PC-9 (cell line): Measurements from ENCODE around the gene UBASH3A. TPM values are rescaled to one million over a fixed set of nuclear protein-coding genes. Genes with fewer than 3 reads are reported as not detected.

Experiments
- BruUV-seq: library from RNA; stranded (reverse); fragments of 400-500 nt; replicated peaks from 2 replicates; lab custom pipeline; 2021; lab: Mats Ljungman, UMichigan
- CTCF ChIA-PET: fragments of 300-600 bp; sonication (Branson Sonifier 250); formaldehyde crosslinking; loops from one replicate; lab custom pipeline; 2022; ENCODE audit warnings: antibody characterized with exemption; lab: Charles Lee
- POLR2A ChIA-PET: fragments of 300-600 bp; sonication (Branson Sonifier 250); formaldehyde crosslinking; loops from one replicate; lab custom pipeline; 2022; ENCODE audit warnings: antibody characterized with exemption; ENCODE audit not compliant: unreplicated experiment; lab: Charles Lee
- DNase-seq, 2 experiments: peaks; one replicate each; pipeline versions ENCODE4 v3.0.0 to v3.0.0-alpha.2; 2015 to 2022; ENCODE audit warnings: mixed read lengths in 1 of 2
- H2AFZ ChIP-seq: fragments of 200-600 bp; sonication (generic); 2 replicates; pipeline ENCODE4 v1.8.1; 2017; ENCODE audit warnings: antibody characterized with exemption
- H3F3A ChIP-seq: fragments of 200-600 bp; sonication (generic); 2 replicates; pipeline ENCODE4 v1.8.1; 2017; ENCODE audit warnings: antibody characterized with exemption, mild to moderate bottlenecking, low read depth; ENCODE audit not compliant: insufficient read depth
- H3K27ac ChIP-seq: fragments of 200-600 bp; sonication (generic); 2 replicates; pipeline ENCODE4 v1.6.1; 2016; ENCODE audit warnings: mixed run types
- H3K27me3 ChIP-seq: fragments of 200-600 bp; sonication (generic); 2 replicates; pipeline ENCODE4 v1.6.1; 2016; ENCODE audit warnings: low read depth, mixed run types; ENCODE audit not compliant: insufficient read depth
- H3K36me3 ChIP-seq: fragments of 200-600 bp; sonication (generic); 2 replicates; pipeline ENCODE4 v1.6.1; 2016; ENCODE audit warnings: low read depth, mixed run types
- H3K4me1 ChIP-seq: fragments of 200-600 bp; sonication (generic); replicated peaks from 2 replicates; pipeline ENCODE4 v1.6.1; 2016; ENCODE audit warnings: mixed run types; ENCODE audit not compliant: insufficient read depth
- H3K4me2 ChIP-seq: fragments of 200-600 bp; sonication (generic); 2 replicates; pipeline ENCODE4 v1.6.1; 2017; ENCODE audit warnings: mixed run types
- H3K4me3 ChIP-seq: fragments of 200-600 bp; sonication (generic); 2 replicates; pipeline ENCODE4 v1.6.1; 2016; ENCODE audit warnings: mixed run types
- H3K79me2 ChIP-seq: fragments of 200-600 bp; sonication (generic); 2 replicates; pipeline ENCODE4 v1.6.1; 2017; ENCODE audit warnings: low read depth, mixed run types
- H3K9me2 ChIP-seq: fragments of 200-600 bp; sonication (generic); 2 replicates; pipeline ENCODE4 v1.8.1; 2017; ENCODE audit warnings: mild to moderate bottlenecking; ENCODE audit not compliant: insufficient read depth
- H3K9me3 ChIP-seq: fragments of 200-600 bp; sonication (generic); 2 replicates; pipeline ENCODE4 v1.8.1; 2016; ENCODE audit warnings: low read depth; ENCODE audit not compliant: insufficient read depth
- H4K20me1 ChIP-seq: fragments of 200-600 bp; sonication (generic); 2 replicates; pipeline ENCODE4 v1.8.1; 2017; ENCODE audit not compliant: insufficient read depth
- EZH2 ChIP-seq: fragments of 200-600 bp; sonication (generic); IDR thresholded peaks from 2 replicates; pipeline ENCODE4 v1.8.0; 2017; ENCODE audit warnings: antibody characterized with exemption, low read depth
- intact Hi-C: fragments of 100-400 bp; cut with micrococcal nuclease; formaldehyde crosslinking; loops from one replicate; pipeline ENCODE4 v1.10.0; 2022; ENCODE audit not compliant: unreplicated experiment
- total RNA-seq: library from RNA; stranded (reverse); gene quantifications from 2 replicates; pipeline ENCODE4 v1.2.3, GENCODE V29; 2021
- TF ChIP-seq, protein P1 (sequence below): fragments of 200-600 bp; sonication (generic); conservative IDR thresholded peaks from 2 replicates; pipeline ENCODE4 v1.6.1; 2017; ENCODE audit warnings: mixed run types, antibody characterized with exemption, mild to moderate bottlenecking, moderate library complexity

UBASH3A gene
- total RNA-seq, 1 experiment from 2014 or later: not detected

DNA sequence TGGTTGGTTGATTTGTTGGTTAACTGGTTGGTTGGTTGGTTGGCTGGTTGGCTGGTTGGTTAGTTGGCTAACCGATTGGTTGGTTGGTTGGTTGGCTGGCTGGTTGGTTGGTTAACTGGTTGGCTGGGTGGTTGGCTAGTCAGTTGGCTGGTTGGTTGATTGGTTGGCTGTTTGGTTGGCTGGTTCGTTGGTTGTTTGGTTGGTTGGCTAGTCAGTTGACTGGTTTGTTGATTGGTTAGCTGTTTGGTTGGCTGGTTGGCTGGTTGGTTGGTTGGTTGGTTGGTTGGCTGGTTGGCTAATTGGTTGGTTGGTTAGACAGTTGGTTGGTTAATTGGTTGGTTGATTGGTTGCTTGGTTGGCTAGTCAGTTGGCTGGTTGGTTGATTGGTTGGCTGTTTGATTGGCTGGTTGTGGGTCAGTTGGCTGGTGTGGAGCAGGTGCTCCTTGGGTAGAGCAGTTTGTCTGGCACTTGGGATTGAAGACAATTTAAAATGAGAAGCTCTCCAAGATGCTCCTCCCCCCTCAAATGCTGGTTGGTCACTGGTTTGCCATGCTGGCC is 85.4 kb downstream of the UBASH3A start:
- no peaks in the 10 kb centered on the region; the same call in 1 of the 2 replicates for H3F3A ChIP-seq

DNA sequence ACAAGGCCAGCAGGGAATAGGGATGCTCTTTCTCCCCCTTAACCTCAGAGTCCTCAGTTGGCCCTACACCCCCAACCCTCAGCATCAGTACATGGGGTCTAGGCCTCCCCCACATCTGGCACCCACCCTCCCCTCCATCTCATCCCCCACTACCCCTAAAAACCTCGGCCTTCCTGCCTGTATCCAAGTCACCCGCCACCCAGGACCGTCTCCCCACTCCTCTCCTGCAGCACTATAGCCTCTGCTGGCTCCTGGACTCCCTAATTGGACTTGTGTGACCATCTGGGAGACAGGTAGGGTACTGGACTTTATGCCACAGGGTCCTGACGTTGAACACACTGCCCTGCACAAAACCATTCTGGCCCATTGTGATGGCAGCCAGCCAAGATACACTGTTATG is 86.3 kb downstream of the UBASH3A start:
- no peaks in the 10 kb centered on the region for H4K20me1 ChIP-seq
- no TSS peak for BruUV-seq
- CTCF ChIA-PET: no interaction called here

More for the DNA sequence above, 85.4 kb downstream of the UBASH3A start:
- Histone ChIP-seq H2AFZ (no peak overlapping the region), H3K27ac (no peak overlapping the region), H3K36me3 (no peaks in the 10 kb centered on the region), H3K4me1 (no peaks in the 10 kb centered on the region), H3K27me3 (no peaks in the 10 kb centered on the region), H3K9me2 (no peaks in the 10 kb centered on the region), H3K4me2 (no peak overlapping the region), H3K9me3 (no peaks in the 10 kb centered on the region), H3K79me2 (no peaks in the 10 kb centered on the region), H3K4me3 (no peak overlapping the region), H4K20me1 (no peaks in the 10 kb centered on the region)
- CTCF ChIA-PET: no interaction called here
- BruUV-seq: no TSS peak
- TF ChIP-seq, protein P1, sequence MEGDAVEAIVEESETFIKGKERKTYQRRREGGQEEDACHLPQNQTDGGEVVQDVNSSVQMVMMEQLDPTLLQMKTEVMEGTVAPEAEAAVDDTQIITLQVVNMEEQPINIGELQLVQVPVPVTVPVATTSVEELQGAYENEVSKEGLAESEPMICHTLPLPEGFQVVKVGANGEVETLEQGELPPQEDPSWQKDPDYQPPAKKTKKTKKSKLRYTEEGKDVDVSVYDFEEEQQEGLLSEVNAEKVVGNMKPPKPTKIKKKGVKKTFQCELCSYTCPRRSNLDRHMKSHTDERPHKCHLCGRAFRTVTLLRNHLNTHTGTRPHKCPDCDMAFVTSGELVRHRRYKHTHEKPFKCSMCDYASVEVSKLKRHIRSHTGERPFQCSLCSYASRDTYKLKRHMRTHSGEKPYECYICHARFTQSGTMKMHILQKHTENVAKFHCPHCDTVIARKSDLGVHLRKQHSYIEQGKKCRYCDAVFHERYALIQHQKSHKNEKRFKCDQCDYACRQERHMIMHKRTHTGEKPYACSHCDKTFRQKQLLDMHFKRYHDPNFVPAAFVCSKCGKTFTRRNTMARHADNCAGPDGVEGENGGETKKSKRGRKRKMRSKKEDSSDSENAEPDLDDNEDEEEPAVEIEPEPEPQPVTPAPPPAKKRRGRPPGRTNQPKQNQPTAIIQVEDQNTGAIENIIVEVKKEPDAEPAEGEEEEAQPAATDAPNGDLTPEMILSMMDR: no peak
- TF ChIP-seq EZH2: no peak
- POLR2A ChIA-PET: no interaction called here
- DNase-seq: no peak
- intact Hi-C loops: no loop called here

DNA sequence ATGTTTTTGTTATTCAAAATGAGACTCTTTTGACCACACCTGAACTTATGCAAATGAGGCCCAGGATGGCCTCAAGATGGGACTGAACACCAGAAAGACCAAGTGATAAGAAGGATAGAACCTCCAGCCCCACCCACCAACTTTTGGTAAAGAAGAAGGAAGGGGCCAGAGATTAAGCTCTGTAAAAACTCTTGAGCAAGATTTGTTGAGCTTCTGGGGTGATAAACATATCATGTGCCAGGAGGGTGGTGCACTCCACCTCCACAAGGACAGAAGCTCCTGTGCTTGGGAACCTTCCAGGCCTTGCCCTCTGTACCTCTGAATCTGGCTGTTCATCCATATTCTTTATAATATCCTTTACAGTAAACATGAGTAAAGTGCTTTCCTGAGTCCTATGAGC is 87.0 kb downstream of the UBASH3A start:
- Histone ChIP-seq H3K4me3 (no peak overlapping the region), H3K4me1 (peaks cover 8% of the 10 kb centered on the region; the same call in 1 of the 2 replicates), H3K4me2 (no peak overlapping the region), H4K20me1 (no peaks in the 10 kb centered on the region), H3K9me2 (no peaks in the 10 kb centered on the region), H3K9me3 (no peaks in the 10 kb centered on the region), H3K36me3 (no peaks in the 10 kb centered on the region), H3K27ac (no peak overlapping the region), H3K27me3 (no peaks in the 10 kb centered on the region), H3F3A (no peaks in the 10 kb centered on the region), H3K79me2 (no peaks in the 10 kb centered on the region), H2AFZ (no peak overlapping the region)
- DNase-seq: no peak
- TF ChIP-seq, protein P1: no peak
- no peak for TF ChIP-seq EZH2
- intact Hi-C loops: no loop called here
- ChIA-PET POLR2A (no interaction called here), CTCF (no interaction called here)
- BruUV-seq: no TSS peak

More for the DNA sequence above, 86.3 kb downstream of the UBASH3A start:
- no peak overlapping the region for H3K4me3 ChIP-seq
- peaks cover 1% of the 10 kb centered on the region; the same call in 1 of the 2 replicates for H3K4me1 ChIP-seq
- intact Hi-C loops: no loop called here
- DNase-seq: no peak
- no peak overlapping the region for H3K4me2 ChIP-seq
- H3K9me2 ChIP-seq: no peaks in the 10 kb centered on the region
- H2AFZ ChIP-seq: no peak overlapping the region
- TF ChIP-seq EZH2: no peak
- TF ChIP-seq, protein P1: no peak
- no peak overlapping the region for H3K27ac ChIP-seq
- H3K27me3 ChIP-seq: no peaks in the 10 kb centered on the region
- H3F3A ChIP-seq: no peaks in the 10 kb centered on the region
- no peaks in the 10 kb centered on the region for H3K9me3 ChIP-seq
- POLR2A ChIA-PET: no interaction called here
- no peaks in the 10 kb centered on the region for H3K79me2 ChIP-seq
- H3K36me3 ChIP-seq: no peaks in the 10 kb centered on the region
